Right ventricle myocardium superior (tissue), 1 donor: ENCODE measurements around the gene NDUFB11. TPM values are rescaled to one million over a fixed set of nuclear protein-coding genes. Genes with fewer than 3 reads are reported as not detected.
"Not testable (repeated sequence)": the region's sequence is repeated elsewhere in the genome, so short reads cannot be mapped to it uniquely, and the experiment has no call there.

Experiments
- ATAC-seq: fragments of 200-7000 bp; cut with Tn5 transposase; one replicate; pipeline ENCODE4 v1.9.1; 2020; ENCODE audit warnings: mild to moderate bottlenecking; ENCODE audit not compliant: poor library complexity
- DNase-seq: peaks from one replicate; pipeline ENCODE4 v3.0.0-alpha.2; 2020
- intact Hi-C: fragments of 100-400 bp; cut with DNase I; formaldehyde crosslinking; loops from one replicate; pipeline ENCODE4 v1.11.2; 2022
- total RNA-seq: library from RNA; stranded (reverse); fragmentation: NEBNext Ultra II Directional; extraction: Animal tissue kit (Norgen Biotek cat#: 25700); gene quantifications from one replicate; pipeline ENCODE4 v1.2.1, GENCODE V29; 2021
- donor health status: DM: no; HTN: yes; CAD: no; lungs with severe emphysema.

The NDUFB11 gene
- total RNA-seq, 1 donor from 2014 or later, result 196 TPM

DNA sequence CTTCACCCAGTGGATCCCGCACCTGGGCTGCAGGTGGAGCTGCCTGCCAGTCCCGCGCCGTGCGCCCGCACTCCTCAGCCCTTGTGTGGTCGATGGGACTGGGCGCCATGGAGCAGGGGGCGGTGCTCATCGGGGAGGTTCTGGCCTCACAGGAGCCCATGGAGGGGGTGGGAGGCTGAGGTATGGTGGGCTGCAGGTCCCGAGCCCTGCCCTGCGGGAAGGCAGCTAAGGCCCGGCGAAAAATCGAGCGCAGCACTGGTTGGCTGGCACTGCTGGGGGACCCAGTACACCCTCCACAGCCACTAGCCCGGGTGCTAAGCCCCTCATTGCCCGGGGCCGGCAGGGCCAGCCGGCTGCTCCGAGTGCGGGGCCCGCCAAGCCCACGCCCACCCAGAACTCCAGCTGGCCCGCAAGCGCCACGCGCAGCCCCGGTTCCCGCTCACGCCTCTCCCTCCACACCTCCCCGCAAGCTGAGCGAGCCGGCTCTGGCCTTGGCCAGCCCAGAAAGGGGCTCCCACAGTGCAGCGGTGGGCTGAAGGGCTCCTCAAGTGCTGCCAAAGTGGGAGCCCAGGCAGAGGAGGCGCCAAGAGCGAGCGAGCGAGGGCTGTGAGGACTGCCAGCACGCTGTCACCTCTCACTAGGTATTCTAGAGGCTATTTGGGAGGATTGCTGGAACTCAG lies 33.4 kb downstream of the NDUFB11 start:
- ATAC-seq, intact Hi-C loops, DNase-seq: not testable (repeated sequence)

DNA sequence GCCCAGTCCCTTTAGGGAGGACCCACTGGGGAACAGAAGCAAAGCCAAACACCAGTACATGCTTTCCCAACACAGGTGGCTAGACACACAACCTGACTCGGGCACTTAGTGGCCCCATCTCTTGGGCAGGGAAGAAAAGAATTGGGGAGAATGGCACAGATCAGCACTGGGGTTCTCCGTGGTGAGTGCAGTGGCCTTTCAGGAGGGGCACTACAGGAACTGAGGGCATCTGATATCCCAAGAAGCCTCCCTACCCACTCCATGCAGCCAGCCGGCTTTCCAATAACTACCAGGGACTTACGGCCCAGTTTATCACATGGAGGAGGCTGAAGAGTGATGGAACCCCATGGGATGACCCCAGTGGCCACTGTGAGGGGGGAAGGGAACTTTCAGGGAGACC lies 43.3 kb downstream of the NDUFB11 start:
- no peak for ATAC-seq
- intact Hi-C loops, result no loop called here
- DNase-seq, result no peak

GRCh38 chrX:47098338-47099094 lies 46.0 kb downstream of the NDUFB11 start:
- no peak for ATAC-seq
- intact Hi-C loops, result no loop called here

DNA sequence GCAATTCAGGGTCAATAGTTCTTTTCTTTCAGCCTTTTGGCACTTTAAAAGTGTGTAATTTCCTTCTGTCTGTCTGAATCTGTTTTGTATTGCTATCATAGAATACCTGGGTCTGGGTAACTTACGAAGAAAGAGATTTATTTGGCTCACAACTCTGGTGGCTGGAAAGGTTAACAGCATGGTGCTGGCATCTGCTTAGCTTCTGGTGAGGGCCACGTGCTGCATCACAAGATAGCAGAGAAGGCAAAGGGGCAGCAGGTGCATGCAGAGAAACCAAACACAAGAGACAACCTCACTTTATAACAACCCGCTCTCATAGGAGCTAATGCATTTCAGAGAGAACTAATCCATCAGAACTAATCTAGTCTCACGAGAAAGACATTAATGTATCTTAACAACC lies 47.5 kb downstream of the NDUFB11 start:
- intact Hi-C loops, result no loop called here
- DNase-seq (no peak), ATAC-seq (no peak)

More at GRCh38 chrX:47098338-47099094, 46.0 kb downstream of the NDUFB11 start:
- no peak for DNase-seq

DNA sequence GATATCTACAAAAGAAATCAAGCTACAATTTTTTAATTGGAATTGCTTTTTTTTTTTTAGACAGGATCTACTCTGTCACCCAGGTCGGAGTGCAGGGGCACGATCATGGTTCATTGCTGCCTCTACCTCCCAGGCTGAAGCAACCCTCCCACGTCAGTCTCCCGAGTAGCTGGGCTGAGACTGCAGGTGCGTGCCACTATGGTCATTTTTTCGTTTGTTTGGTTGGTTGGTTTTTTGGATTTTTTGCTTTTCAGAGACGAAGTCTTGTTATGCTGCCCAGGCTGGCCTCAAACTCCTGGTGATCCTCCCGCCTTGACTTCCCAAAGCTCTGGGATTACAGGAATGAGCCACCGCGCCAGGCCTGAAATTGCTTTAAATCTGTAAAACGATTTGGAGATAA lies 50.6 kb downstream of the NDUFB11 start:
- DNase-seq (no peak), ATAC-seq (no peak)
- intact Hi-C loops, result no loop called here

GRCh38 chrX:47093248-47093647 lies 51.3 kb downstream of the NDUFB11 start:
- intact Hi-C loops, result no loop called here
- ATAC-seq, result no peak
- DNase-seq, result no peak

Other genes with a start within 250 kb of the NDUFB11 start
- 7.8 TPM for gene JADE3, start 232.3 kb downstream of the NDUFB11 start, total RNA-seq
- gene RGN, start 66.3 kb downstream of the NDUFB11 start, total RNA-seq, result 17.7 TPM
- gene RBM10, start 519 bp upstream of the NDUFB11 start, total RNA-seq, result 27.4 TPM
- gene UBA1, start 49.1 kb upstream of the NDUFB11 start, total RNA-seq, result 89.8 TPM
- 128 TPM for gene CDK16, start 74.0 kb upstream of the NDUFB11 start, total RNA-seq
- gene USP11, start 88.3 kb upstream of the NDUFB11 start, total RNA-seq, result 31.7 TPM
- not detected for gene ZNF157, start 225.9 kb upstream of the NDUFB11 start, total RNA-seq